IMR-90 (cell line): ENCODE data around the gene OR4E2.

ENCODE experiments used
- CHD1 ChIP-seq: IDR thresholded peaks from 2 replicates; pipeline ENCODE4 v1.6.1; 2012; ENCODE audit warnings: low read depth, low read length, improper control_type of control experiment
- CTCF ChIP-seq: conservative IDR thresholded peaks from 2 replicates; pipeline ENCODE4 v1.5.1; 2012; ENCODE audit warnings: mild to moderate bottlenecking, low read depth, low read length, improper control_type of control experiment
- FOS ChIP-seq: fragments of 150-350 bp; IDR thresholded peaks from 2 replicates; pipeline ENCODE4 v1.6.1; 2016; ENCODE audit warnings: low read depth, low read length
- MAFK ChIP-seq: IDR thresholded peaks from 2 replicates; pipeline ENCODE4 v1.6.1; 2012; ENCODE audit warnings: low read depth, low read length, improper control_type of control experiment
- MXI1 ChIP-seq: IDR thresholded peaks from 2 replicates; pipeline ENCODE4 v1.6.1; 2012; ENCODE audit warnings: low read depth, mild to moderate bottlenecking, low read length, moderate library complexity, borderline replicate concordance
- NFE2L2 ChIP-seq: fragments of 150-350 bp; IDR thresholded peaks from 2 replicates; pipeline ENCODE4 v1.6.1; 2016; ENCODE audit warnings: low read depth, mild to moderate bottlenecking, low read length
- POLR2A ChIP-seq: IDR thresholded peaks from 2 replicates; pipeline ENCODE4 v1.6.1; 2012; ENCODE audit warnings: mild to moderate bottlenecking, low read depth, low read length
- RCOR1 ChIP-seq: IDR thresholded peaks from 2 replicates; pipeline ENCODE4 v1.6.1; 2012; ENCODE audit warnings: mild to moderate bottlenecking, low read length, improper control_type of control experiment; ENCODE audit not compliant: insufficient replicate concordance
- SMC3 ChIP-seq: fragments of 150-350 bp; IDR thresholded peaks from 2 replicates; pipeline ENCODE4 v1.6.1; 2016; ENCODE audit warnings: low read depth, mild to moderate bottlenecking, antibody characterized with exemption, low read length, moderate library complexity
- USF2 ChIP-seq: fragments of 150-350 bp; IDR thresholded peaks from 2 replicates; pipeline ENCODE4 v1.6.1; 2017; ENCODE audit warnings: mild to moderate bottlenecking, antibody characterized with exemption, low read length, low read depth

GRCh38 chr14:21614240-21614639 is 39.4 kb upstream of the OR4E2 start:
- TF ChIP-seq SMC3: no peak
- no peak for TF ChIP-seq CTCF
- TF ChIP-seq POLR2A: no peak
- TF ChIP-seq MXI1: no peak
- no peak for TF ChIP-seq FOS
- TF ChIP-seq MAFK: no peak
- no peak for TF ChIP-seq USF2
- TF ChIP-seq NFE2L2: no peak
- no peak for TF ChIP-seq RCOR1
- no peak for TF ChIP-seq CHD1
